ENCODE data around the gene UQCRC1. TPM values are rescaled to one million over a fixed set of nuclear protein-coding genes. Genes with fewer than 3 reads are reported as not detected.

UQCRC1 gene
- total and polyA plus RNA-seq, 2 experiments from 2014 or later, result 308 to 405 TPM

MicroRNAs within 50 kb of the gene (microRNA counts, 767-probe panel; counts per million panel counts)
- microRNA hsa-miR-711, result not detected

Small RNAs within 50 kb of the gene (microRNA-seq; reads per million reads assigned to microRNA genes)
- gene MIR4793 (not detected), gene MIR6823 (1.3 reads per million), gene MIR711 (not detected)

Small RNAs within 50 kb of the gene (small RNA-seq; reads per million reads assigned to genes)
- gene MIR6823, result not detected

Other genes starting within 250 kb of the UQCRC1 start
- gene FBXW12, start 237.4 kb downstream of the UQCRC1 start, total RNA-seq, result not detected in 2 replicates
- 0.18 TPM in 1 of 2 replicates, not detected in the other for gene FBXW12, start 237.4 kb downstream of the UQCRC1 start, polyA plus RNA-seq
- 73.2 and 74.5 TPM in 2 replicates for gene PLXNB1, start 179.6 kb downstream of the UQCRC1 start, total RNA-seq
- gene PLXNB1, start 179.6 kb downstream of the UQCRC1 start, polyA plus RNA-seq, result 71.3 and 79.0 TPM in 2 replicates
- 28.1 and 30.4 TPM in 2 replicates for gene CCDC51, start 169.5 kb downstream of the UQCRC1 start, total RNA-seq
- 30.8 and 32.0 TPM in 2 replicates for gene CCDC51, start 169.5 kb downstream of the UQCRC1 start, polyA plus RNA-seq
- gene TMA7, start 169.4 kb downstream of the UQCRC1 start, total RNA-seq, result 345 and 381 TPM in 2 replicates
- 503 and 581 TPM in 2 replicates for gene TMA7, start 169.4 kb downstream of the UQCRC1 start, polyA plus RNA-seq
- 4.5 and 4.9 TPM in 2 replicates for gene ATRIP, start 162.9 kb downstream of the UQCRC1 start, total RNA-seq
- gene ATRIP, start 162.9 kb downstream of the UQCRC1 start, polyA plus RNA-seq, result 4.3 and 6.7 TPM in 2 replicates
- gene SHISA5, start 105.5 kb downstream of the UQCRC1 start, total RNA-seq, result 172 and 192 TPM in 2 replicates
- 369 TPM in 2 replicates for gene SHISA5, start 105.5 kb downstream of the UQCRC1 start, polyA plus RNA-seq
- 12.0 and 14.1 TPM in 2 replicates for gene PFKFB4, start 52.8 kb downstream of the UQCRC1 start, total RNA-seq
- gene PFKFB4, start 52.8 kb downstream of the UQCRC1 start, polyA plus RNA-seq, result 8.2 and 9.5 TPM in 2 replicates
- gene UCN2, start 45.9 kb downstream of the UQCRC1 start, total RNA-seq, result 0.08 and 0.30 TPM in 2 replicates
- gene UCN2, start 45.9 kb downstream of the UQCRC1 start, polyA plus RNA-seq, result 1.1 and 1.5 TPM in 2 replicates
- 5.7 and 17.4 TPM in 2 replicates for gene COL7A1, start 14.3 kb downstream of the UQCRC1 start, total RNA-seq
- 19.6 and 24.7 TPM in 2 replicates for gene COL7A1, start 14.3 kb downstream of the UQCRC1 start, polyA plus RNA-seq
- gene TMEM89, start 12.1 kb upstream of the UQCRC1 start, total RNA-seq, result not detected in 2 replicates
- not detected in 2 replicates for gene TMEM89, start 12.1 kb upstream of the UQCRC1 start, polyA plus RNA-seq
- gene SLC26A6, start 25.8 kb upstream of the UQCRC1 start, total RNA-seq, result 42.0 and 56.6 TPM in 2 replicates
- gene SLC26A6, start 25.8 kb upstream of the UQCRC1 start, polyA plus RNA-seq, result 53.7 and 60.9 TPM in 2 replicates
- gene CELSR3, start 53.2 kb upstream of the UQCRC1 start, total RNA-seq, result 1.6 and 1.8 TPM in 2 replicates
- gene CELSR3, start 53.2 kb upstream of the UQCRC1 start, polyA plus RNA-seq, result 1.9 TPM in 2 replicates
- gene NCKIPSD, start 76.3 kb upstream of the UQCRC1 start, total RNA-seq, result 19.9 and 23.4 TPM in 2 replicates
- 21.0 and 22.9 TPM in 2 replicates for gene NCKIPSD, start 76.3 kb upstream of the UQCRC1 start, polyA plus RNA-seq
- gene IP6K2, start 107.6 kb upstream of the UQCRC1 start, total RNA-seq, result 99.3 and 112 TPM in 2 replicates
- 155 and 169 TPM in 2 replicates for gene IP6K2, start 107.6 kb upstream of the UQCRC1 start, polyA plus RNA-seq
- 29.7 and 33.9 TPM in 2 replicates for gene PRKAR2A, start 238.2 kb upstream of the UQCRC1 start, total RNA-seq
- 9.0 and 10.8 TPM in 2 replicates for gene PRKAR2A, start 238.2 kb upstream of the UQCRC1 start, polyA plus RNA-seq